H4 (cell line): Measurements from ENCODE around the gene F7. TPM values are rescaled to one million over a fixed set of nuclear protein-coding genes. Genes with fewer than 3 reads are reported as not detected.
"Not testable (repeated sequence)": the region's sequence is repeated elsewhere in the genome, so short reads cannot be mapped to it uniquely, and the experiment has no call there.

ENCODE experiments used
- DNase-seq: peaks from one replicate; pipeline ENCODE4 v3.0.0-alpha.2; 2015; ENCODE audit warnings: low spot score
- total RNA-seq: library from RNA; depleted of rRNA; stranded (reverse); fragments of >200 nt; shearing (Covaris generic); gene quantifications from 2 replicates; pipeline ENCODE4 v1.2.3, GENCODE V29; 2014; rRNA removed

F7 gene
- total RNA-seq = not detected in 2 replicates

- no peak for DNase-seq
Measured at GRCh38 chr13:113105032-113105920, at the start of gene F7. Gene F7 (plus strand): TSS chr13:113105791. CDS start chr13:113105842, 51 bp downstream.

- no peak for DNase-seq
Measured at GRCh38 chr13:113057084-113057483, 48.5 kb upstream of the F7 start.

GRCh38 chr13:113057559-113057958 is 48.0 kb upstream of the F7 start:
- not testable (repeated sequence) for DNase-seq

DNA sequence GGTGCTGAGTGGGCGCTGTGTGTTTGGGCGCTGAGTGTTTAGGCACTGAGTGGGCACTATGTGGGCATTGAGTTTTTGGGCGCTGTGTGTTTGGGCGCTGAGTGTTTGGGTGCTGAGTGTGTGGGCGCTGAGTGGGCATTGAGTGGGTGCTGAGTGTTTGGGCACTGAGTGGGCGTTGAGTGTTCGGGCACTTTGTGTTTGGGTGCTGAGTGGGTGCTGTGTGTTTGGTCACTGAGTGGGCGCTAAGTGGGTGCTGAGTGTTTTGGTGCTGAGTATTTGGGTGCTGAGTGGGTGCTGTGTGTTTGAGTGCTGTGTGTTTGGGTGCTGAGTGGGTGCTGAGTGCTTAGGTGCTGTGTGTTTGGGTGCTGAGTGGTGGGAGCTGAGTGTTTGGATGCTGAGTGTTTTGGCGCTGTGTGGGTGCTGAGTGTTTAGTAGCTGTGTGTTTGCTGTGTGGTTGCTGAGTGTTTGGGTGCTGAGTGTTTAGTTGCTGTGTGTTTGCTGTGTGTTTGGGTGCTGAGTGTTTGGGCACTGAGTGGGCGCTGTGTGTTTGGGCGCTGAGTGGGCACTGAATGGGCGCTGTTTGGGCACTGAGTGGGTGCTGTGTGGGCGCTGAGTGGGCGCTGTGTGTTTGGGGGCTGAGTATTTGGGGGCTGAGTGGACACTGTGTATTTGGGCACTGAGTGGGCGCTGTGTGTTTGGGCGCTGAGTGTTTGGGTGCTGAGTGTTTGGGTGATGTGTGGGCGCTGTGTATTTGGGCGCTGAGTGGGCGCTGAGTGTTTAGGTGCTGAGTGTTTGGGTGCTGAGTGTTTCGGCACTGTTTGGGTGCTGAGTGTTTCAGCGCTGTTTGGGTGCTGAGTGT is 47.2 kb upstream of the F7 start:
- no peak for DNase-seq

- no peak for DNase-seq
Measured at GRCh38 chr13:113058988-113059850, 46.4 kb upstream of the F7 start.

DNA sequence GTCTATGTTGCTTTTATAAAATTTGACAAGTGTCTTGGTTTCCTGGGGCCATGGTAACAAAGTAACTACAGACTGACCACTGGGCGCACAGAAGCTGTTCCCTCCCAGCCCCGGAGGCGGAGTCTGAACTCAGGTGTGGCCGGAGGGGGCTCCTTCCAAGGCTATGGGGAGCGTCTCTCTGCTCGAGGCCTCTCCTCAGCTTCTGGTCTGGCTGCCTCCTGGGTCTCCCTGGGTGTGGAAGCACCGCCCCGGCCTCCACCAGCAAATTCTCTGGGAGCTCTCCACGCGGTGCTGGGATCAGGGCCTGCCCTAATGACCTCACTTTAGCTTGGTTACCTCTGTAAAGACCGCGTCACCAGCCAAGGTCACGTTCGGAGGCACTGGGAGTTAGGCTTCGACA is 45.7 kb upstream of the F7 start:
- DNase-seq = no peak

DNA sequence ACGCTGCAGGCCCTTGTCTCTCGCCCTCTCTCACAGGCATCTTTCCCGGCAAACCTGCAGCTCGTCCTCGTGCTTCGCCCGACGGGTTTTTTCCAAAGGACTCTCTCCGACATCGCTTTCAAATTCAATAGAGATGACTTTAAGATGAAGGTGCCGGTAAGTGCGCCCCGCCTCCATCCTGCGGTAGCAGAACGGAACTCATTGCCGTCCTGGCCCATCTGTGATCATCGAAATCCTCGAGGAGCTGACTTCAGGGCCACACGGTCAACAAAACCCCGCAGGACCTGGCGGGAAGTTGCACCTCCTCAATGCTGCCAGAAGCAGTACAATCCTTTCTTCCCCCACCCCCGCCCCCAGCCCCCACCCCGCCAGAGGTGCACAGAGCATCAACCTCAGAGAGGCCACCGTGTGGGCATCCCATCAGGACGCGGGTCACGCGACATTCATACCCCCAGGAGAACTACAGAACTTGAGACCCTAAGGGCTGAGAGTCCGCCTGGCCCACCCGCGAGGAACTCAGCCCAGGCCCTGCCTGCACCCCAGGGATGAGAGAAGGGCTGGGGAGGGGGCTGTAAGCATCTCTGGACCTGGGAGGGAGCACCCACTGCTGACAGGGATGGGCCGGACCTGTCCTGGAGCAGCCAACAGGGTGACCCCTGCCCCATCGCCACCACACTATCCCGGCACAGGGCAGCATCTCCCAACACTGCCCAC is 44.9 kb upstream of the F7 start:
- DNase-seq = no peak

DNA sequence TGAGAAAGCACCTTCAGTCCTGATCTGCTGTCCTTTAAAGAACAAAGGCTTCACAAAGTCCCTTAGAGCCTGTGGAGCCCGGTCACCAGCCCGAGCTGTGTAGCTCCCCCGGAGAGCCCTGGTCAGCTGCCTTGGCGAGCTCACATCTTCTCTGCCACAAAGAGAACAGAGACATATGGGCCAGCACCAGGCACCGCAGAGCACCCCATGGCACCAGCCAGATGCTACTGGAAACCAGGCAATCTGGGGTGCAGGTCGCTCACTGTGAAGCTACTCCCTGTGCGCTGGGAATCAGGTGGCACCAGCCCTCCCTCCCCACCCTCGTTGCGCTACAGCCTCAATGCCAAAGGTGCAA is 44.3 kb upstream of the F7 start:
- no peak for DNase-seq

DNA sequence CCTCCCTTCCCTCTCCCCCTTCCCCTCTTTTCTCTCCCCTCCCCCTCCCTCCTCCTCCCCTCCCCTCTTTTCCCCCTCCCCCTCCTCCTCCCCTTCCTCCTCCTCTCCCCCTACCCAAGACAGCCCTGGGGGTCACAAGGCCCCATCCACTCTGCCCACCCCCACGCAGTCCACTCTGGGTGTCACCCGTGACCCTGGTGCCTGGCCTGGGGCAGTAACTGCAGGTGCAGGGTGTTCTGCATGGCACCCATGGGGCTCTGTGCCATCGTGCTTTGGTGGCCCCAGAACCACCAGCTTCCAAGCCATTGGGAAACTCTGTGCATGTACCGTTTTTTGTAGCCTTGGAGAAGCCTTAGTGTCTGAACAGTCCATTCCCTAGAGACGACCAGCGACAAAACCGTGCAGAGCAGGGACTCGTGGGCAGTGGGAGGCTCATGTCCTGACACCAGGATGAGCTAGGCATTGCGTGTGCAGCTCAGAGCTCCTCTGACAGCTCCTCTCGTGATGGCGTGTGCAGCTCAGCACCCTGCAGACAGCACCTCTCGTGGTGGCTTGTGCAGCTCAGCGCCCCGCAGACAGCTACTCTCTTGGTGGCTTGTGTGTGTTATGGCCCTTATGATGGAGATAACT is 43.7 kb upstream of the F7 start:
- DNase-seq = no peak

GRCh38 chr13:113062691-113063090 is 42.9 kb upstream of the F7 start:
- DNase-seq = no peak

GRCh38 chr13:113063091-113063491 is 42.5 kb upstream of the F7 start:
- no peak for DNase-seq

DNA sequence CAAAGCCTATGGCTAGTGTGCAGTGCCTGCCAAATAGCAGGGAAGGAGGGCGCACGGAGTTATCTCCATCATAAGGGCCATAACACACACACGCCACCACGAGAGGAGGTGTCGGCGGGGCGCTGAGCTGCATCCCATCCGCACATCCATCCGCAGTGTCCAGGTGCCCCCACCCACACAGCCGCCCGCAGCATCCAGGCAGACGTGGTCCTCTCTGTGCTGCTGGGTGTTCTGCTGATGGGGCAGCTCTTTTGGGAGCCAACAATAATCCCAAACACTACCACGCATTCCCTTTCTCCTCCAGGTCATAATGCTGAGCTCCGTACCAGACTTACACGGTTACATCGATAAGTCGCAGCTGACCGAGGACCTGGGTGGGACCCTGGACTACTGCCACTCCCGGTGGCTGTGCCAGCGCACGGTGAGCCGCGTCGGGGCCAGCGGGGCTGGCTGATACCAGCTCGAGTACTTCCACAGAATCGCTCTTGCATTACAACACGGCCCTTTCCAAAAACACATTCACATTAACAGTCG is 41.5 kb upstream of the F7 start:
- DNase-seq = no peak

- peak; percentile 74 for DNase-seq
Measured at GRCh38 chr13:113064534-113065405, 40.8 kb upstream of the F7 start.

DNA sequence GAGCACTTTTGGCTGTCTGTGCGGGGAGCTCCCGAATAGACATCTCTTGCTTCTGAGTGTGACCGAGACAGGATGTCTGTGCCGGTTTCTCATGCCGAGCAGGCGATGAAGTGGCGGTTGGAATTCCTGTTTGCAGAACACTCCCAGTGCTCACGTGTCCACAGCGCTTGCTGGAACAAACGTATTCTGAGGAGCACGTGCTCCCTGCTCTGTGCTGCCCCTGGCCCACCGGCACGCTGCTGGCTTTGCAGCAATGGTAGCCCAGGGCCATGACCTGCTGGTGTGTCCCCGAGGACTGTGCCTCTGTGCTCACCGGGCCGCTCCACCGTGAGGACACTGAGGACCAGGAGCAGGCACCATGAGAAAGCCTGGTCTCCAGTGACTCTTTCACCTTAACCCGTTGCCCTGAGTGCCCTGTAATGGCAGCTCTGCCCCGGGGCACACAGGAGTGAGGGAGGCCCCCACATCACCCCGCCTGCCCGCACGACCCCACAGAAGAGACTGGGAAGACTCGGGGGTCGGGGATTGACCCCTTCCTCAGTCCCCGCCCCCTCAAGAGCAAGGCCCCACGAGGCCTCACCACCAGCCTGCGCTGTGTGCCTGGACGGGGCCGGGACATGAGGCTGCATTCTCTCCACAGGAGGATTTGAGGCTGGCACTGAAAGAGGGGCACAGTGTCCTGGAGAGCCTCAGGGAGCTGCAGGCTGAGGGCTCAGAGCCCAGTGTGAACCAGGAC is 40.0 kb upstream of the F7 start:
- no peak for DNase-seq

DNA sequence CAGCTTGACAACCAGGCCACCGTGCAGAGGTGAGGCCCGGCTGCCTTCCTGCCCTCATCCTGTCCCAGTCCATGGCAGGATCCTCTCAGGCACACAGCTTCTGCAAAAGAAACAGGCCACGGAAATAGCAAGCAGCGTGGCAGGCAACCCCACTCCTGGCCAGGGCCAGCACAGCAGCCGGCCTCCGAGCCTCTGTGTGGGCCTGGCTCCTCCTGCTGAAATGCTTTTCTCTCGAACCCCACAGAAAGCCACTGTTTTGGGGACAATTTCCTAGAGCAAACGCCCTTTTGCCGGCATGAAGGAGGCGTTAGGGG is 39.5 kb upstream of the F7 start:
- no peak for DNase-seq

GRCh38 chr13:113066746-113067145 is 38.8 kb upstream of the F7 start:
- no peak for DNase-seq

- DNase-seq = no peak
Measured at GRCh38 chr13:113069861-113070805, 35.5 kb upstream of the F7 start.

DNA sequence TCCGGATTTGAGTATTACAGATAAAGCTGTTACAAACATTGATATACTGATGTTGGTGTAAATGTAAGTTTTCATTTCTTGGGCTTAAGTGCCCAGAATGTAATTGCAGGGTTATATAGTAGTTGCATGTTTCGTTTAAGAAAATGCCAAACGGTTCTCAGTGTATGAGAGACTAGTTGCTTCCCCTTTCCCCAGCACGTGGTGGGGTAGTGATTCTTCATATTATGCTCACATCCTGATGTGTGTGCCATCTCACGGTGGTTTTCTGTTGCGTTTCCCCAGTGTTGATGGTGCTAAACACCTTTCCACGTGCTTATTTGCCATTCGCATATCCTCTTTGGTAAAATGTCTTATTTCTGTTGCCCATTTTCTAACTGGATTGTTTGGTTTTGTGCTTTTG is 34.7 kb upstream of the F7 start:
- DNase-seq = no peak
